Fibroblast of lung (primary cell): ENCODE data around the gene CPLANE2. TPM values are rescaled to one million over a fixed set of nuclear protein-coding genes. Genes with fewer than 3 reads are reported as not detected.
"Not testable (repeated sequence)": the region's sequence is repeated elsewhere in the genome, so short reads cannot be mapped to it uniquely, and the experiment has no call there.

Experiments used
- DNase-seq, 2 donors: peaks; one replicate each; pipeline versions ENCODE4 v3.0.0 to v3.0.0-alpha.2; 2010; ENCODE audit warnings: low read depth in 2 of 2
- H2AFZ ChIP-seq: 2 replicates; pipeline ENCODE4 v1.5.1; 2012; ENCODE audit warnings: low read length, control low read depth, inconsistent platforms
- H3K27ac ChIP-seq: 2 replicates; pipeline ENCODE4 v1.5.1; 2011; ENCODE audit warnings: low read length, control low read depth; ENCODE audit not compliant: insufficient read depth
- H3K27me3 ChIP-seq: 2 replicates; pipeline ENCODE4 v1.5.1; 2011; ENCODE audit warnings: mild to moderate bottlenecking, low read length; ENCODE audit not compliant: control insufficient read depth, insufficient read depth
- H3K36me3 ChIP-seq: 2 replicates; pipeline ENCODE4 v1.5.1; 2011; ENCODE audit warnings: low read length; ENCODE audit not compliant: control insufficient read depth, insufficient read depth
- H3K4me1 ChIP-seq: 2 replicates; pipeline ENCODE4 v1.5.1; 2011; ENCODE audit warnings: low read length; ENCODE audit not compliant: control insufficient read depth, insufficient read depth; ENCODE audit errors: extremely low read depth
- H3K4me2 ChIP-seq: 2 replicates; pipeline ENCODE4 v1.5.1; 2011; ENCODE audit warnings: low read length, control low read depth; ENCODE audit not compliant: insufficient read depth; ENCODE audit errors: extremely low read depth
- H3K4me3 ChIP-seq, 4 experiments: fragments of 200-600 bp in 1 of 4; sonication (generic) in 1 of 4; replicated peaks in 1 of 4; 2 replicates each; pipeline ENCODE4 v1.5.1; 2011 to 2016; ENCODE audit warnings: low read length in 4 of 4, low read depth in 3 of 4, mild to moderate bottlenecking in 3 of 4, control low read depth in 2 of 4, inconsistent platforms in 1 of 4, mixed read lengths in 1 of 4; ENCODE audit not compliant: insufficient read depth in 1 of 4; ENCODE audit errors: control extremely low read depth in 1 of 4
- H3K79me2 ChIP-seq: 2 replicates; pipeline ENCODE4 v1.5.1; 2012; ENCODE audit warnings: mild to moderate bottlenecking, low read length, inconsistent platforms; ENCODE audit not compliant: control insufficient read depth, insufficient read depth
- H3K9ac ChIP-seq: 2 replicates; pipeline ENCODE4 v1.5.1; 2011; ENCODE audit warnings: mild to moderate bottlenecking, low read length, control low read depth; ENCODE audit not compliant: insufficient read depth
- H3K9me3 ChIP-seq: 2 replicates; pipeline ENCODE4 v1.5.1; 2012; ENCODE audit warnings: low read depth, low read length; ENCODE audit not compliant: control insufficient read depth, insufficient read depth
- H4K20me1 ChIP-seq: 2 replicates; pipeline ENCODE4 v1.5.1; 2011; ENCODE audit warnings: low read length; ENCODE audit not compliant: control insufficient read depth, insufficient read depth; ENCODE audit errors: extremely low read depth
- CTCF ChIP-seq, 2 donors: IDR thresholded peaks in 1 of 2; conservative IDR thresholded peaks in 1 of 2; 1 replicate in 1 of 2; 2 replicates in 1 of 2; pipeline ENCODE4 v1.5.1; 2011 to 2012; ENCODE audit warnings: low read length in 2 of 2, control low read depth in 1 of 2, inconsistent platforms in 1 of 2, low read depth in 1 of 2, mild to moderate bottlenecking in 1 of 2
- EZH2 ChIP-seq: IDR thresholded peaks from 2 replicates; pipeline ENCODE4 v1.5.1; 2012; ENCODE audit warnings: low read length, control low read depth, mild to moderate bottlenecking; ENCODE audit errors: missing control alignments
- polyA plus RNA-seq, 2 donors: library from polyadenylated mRNA; depleted of rRNA in 1 of 2; stranded (reverse) in 1 of 2; unstranded in 1 of 2; fragments of >200 nt; gene quantifications; 2 replicates each; pipeline ENCODE4 v1.2.1, GENCODE V29; 2011 to 2012; ENCODE audit warnings: missing spikeins in 1 of 2
- total RNA-seq: library from RNA; depleted of rRNA; stranded (reverse); fragments of >200 nt; gene quantifications from 2 replicates; pipeline ENCODE4 v1.2.1, GENCODE V29; 2014

Gene CPLANE2
- total and polyA plus RNA-seq, 2 donors (not counting 1 experiment from before 2014, with no cell fraction given) = 4.0 to 19.2 TPM

DNA sequence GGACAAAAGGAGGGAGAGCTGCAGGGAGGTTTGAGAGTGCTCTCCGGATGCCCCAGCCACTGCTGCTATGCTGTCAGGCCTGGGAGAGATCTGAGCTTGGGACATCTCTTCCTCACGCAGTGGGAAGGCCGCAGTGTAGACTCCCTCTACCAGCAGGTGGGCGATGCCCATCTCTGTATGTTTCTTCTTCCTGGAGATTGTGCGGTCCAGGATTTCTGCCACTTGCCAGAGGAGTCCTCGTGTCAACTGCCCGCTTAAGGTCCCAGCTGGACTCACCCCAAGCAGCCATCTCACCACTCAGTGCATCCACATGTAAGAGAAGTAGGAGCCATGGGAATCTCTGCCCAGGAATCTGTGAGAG lies 10.9 kb downstream of the CPLANE2 start:
- H3K27me3 ChIP-seq = peaks cover 29% of the 10 kb centered on the region
- no peaks in the 10 kb centered on the region for H3K9me3 ChIP-seq
- H4K20me1 ChIP-seq = no peaks in the 10 kb centered on the region
- TF ChIP-seq CTCF (conservative IDR thresholded peaks at IDR 0.05 in 1 of 2, IDR thresholded peaks at IDR 0.05 in 1 of 2; ENCODE audit: low read depth in 1 of 2, low read length in 2 of 2) (no peak), EZH2 (no peak)
- H2AFZ ChIP-seq = no peak overlapping the region
- no peaks in the 10 kb centered on the region for H3K79me2 ChIP-seq
- H3K9ac ChIP-seq = no peak overlapping the region
- DNase-seq = no peak
- H3K27ac ChIP-seq = no peak overlapping the region
- no peaks in the 10 kb centered on the region for H3K36me3 ChIP-seq
- H3K4me3 ChIP-seq = no peak overlapping the region
- H3K4me1 ChIP-seq = no peaks in the 10 kb centered on the region
- H3K4me2 ChIP-seq = no peak overlapping the region

DNA sequence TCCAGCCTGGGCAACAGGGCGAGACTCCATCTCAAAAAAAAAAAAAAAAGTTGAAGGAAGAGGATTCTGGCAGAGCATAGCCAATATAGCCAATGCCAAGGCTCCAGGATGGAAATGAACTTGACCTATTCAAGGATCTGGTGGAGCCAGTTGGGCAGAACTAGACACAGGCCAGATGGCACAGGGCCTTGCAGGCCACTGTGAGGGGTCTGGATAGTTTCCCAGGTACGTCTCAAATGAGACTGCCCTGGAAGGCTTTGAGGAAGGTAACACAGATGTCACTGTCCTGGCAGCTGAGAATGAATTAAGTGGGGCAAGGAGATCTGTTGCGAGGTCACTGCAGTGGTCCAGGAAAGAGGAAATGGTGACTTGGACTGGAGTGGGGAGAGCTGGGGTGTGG lies 12.5 kb downstream of the CPLANE2 start:
- no peaks in the 10 kb centered on the region for H3K36me3 ChIP-seq
- H3K4me1 ChIP-seq = no peaks in the 10 kb centered on the region
- no peak for DNase-seq
- no peak overlapping the region for H3K27ac ChIP-seq
- TF ChIP-seq CTCF (conservative IDR thresholded peaks at IDR 0.05 in 1 of 2, IDR thresholded peaks at IDR 0.05 in 1 of 2; ENCODE audit: low read depth in 1 of 2, low read length in 2 of 2) = no peak
- no peak for TF ChIP-seq EZH2
- H4K20me1 ChIP-seq = no peaks in the 10 kb centered on the region
- no peak overlapping the region for H3K4me2 ChIP-seq
- H3K9me3 ChIP-seq = no peaks in the 10 kb centered on the region
- no peak overlapping the region for H3K4me3 ChIP-seq
- no peak overlapping the region for H3K9ac ChIP-seq
- no peak overlapping the region for H2AFZ ChIP-seq
- peaks cover 32% of the 10 kb centered on the region for H3K27me3 ChIP-seq
- H3K79me2 ChIP-seq = no peaks in the 10 kb centered on the region

DNA sequence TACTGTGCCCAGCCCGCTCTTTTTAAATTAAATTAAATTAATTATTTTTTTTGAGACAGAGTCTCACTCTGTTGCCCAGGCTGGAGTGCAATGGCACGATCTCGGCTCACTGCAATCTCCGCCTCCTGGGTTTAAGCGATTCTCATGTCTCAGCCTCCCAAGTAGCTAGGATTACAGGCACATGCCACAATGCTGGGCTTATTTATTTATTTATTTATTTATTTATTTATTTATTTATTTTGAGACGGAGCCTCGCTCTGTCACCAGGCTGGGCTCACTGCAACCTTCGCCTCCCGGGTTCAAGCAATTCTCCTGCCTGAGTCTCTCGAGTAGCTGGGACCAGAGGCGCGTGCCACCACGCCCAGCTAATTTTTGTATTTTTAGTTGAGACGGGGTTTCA lies 14.3 kb downstream of the CPLANE2 start:
- not testable (repeated sequence) for H3K9ac ChIP-seq, H3K79me2 ChIP-seq, H2AFZ ChIP-seq, H3K4me2 ChIP-seq, H3K4me3 ChIP-seq, H4K20me1 ChIP-seq, H3K27ac ChIP-seq, H3K36me3 ChIP-seq, H3K9me3 ChIP-seq, H3K4me1 ChIP-seq, DNase-seq
- peaks cover 32% of the 10 kb centered on the region for H3K27me3 ChIP-seq

GRCh38 chr1:16221499-16221898 lies 15.5 kb downstream of the CPLANE2 start:
- Histone ChIP-seq H3K4me2 (no peak overlapping the region), H3K27ac (no peak overlapping the region), H3K79me2 (no peaks in the 10 kb centered on the region), H3K36me3 (no peaks in the 10 kb centered on the region), H2AFZ (no peak overlapping the region), H3K4me1 (peaks cover 4% of the 10 kb centered on the region), H3K4me3 (no peak overlapping the region), H4K20me1 (no peaks in the 10 kb centered on the region), H3K27me3 (peaks cover 20% of the 10 kb centered on the region), H3K9me3 (no peaks in the 10 kb centered on the region), H3K9ac (no peak overlapping the region)
- no peak for TF ChIP-seq EZH2
- no peak for TF ChIP-seq CTCF (conservative IDR thresholded peaks at IDR 0.05 in 1 of 2, IDR thresholded peaks at IDR 0.05 in 1 of 2; ENCODE audit: low read depth in 1 of 2, low read length in 2 of 2)
- no peak for DNase-seq
